Tibial nerve (tissue), 4 donors: ENCODE data around the gene AP2B1. TPM values are rescaled to one million over a fixed set of nuclear protein-coding genes. Genes with fewer than 3 reads are reported as not detected.

Source experiments
- DNase-seq, 2 donors: peaks; one replicate each; pipeline ENCODE4 v3.0.0-alpha.2; 2019; ENCODE audit warnings: low spot score in 2 of 2
- H3K27ac ChIP-seq, 4 donors: fragments of 200-600 bp; sonication (generic) in 3 of 4; one replicate each; pipeline ENCODE4 v1.5.1; 2017 to 2019; ENCODE audit warnings: mild to moderate bottlenecking in 1 of 4
- H3K27me3 ChIP-seq, 2 donors: fragments of 200-600 bp; sonication (generic) in 1 of 2; one replicate each; pipeline versions ENCODE4 v1.5.1 to v1.6.0; 2017 to 2019
- H3K36me3 ChIP-seq, 3 donors: fragments of 200-600 bp; sonication (generic); one replicate each; pipeline ENCODE4 v1.5.1; 2018 to 2019
- H3K4me1 ChIP-seq, 4 donors: fragments of 200-600 bp; sonication (generic) in 3 of 4; one replicate each; pipeline ENCODE4 v1.5.1; 2017 to 2019
- H3K4me3 ChIP-seq, 4 donors: fragments of 200-600 bp; sonication (generic) in 3 of 4; one replicate each; pipeline ENCODE4 v1.5.1; 2017 to 2019; ENCODE audit warnings: mild to moderate bottlenecking in 1 of 4, moderate library complexity in 1 of 4
- H3K9me3 ChIP-seq, 4 donors: fragments of 200-600 bp; sonication (generic) in 3 of 4; one replicate each; pipeline ENCODE4 v1.5.1; 2017 to 2019
- CTCF ChIP-seq, 5 experiments: fragments of 200-600 bp in 3 of 5; fragments of 450-650 bp in 2 of 5; sonication (generic) in 3 of 5; IDR thresholded peaks; one replicate each; pipeline ENCODE4 v1.5.1; 2016 to 2019; ENCODE audit warnings: antibody characterized with exemption in 5 of 5, mild to moderate bottlenecking in 3 of 5, moderate library complexity in 2 of 5
- EP300 ChIP-seq, 2 donors: sonication (generic); formaldehyde crosslinking; IDR thresholded peaks; one replicate each; pipeline ENCODE4 v1.6.1; 2017; ENCODE audit warnings: antibody characterized with exemption in 2 of 2, mild to moderate bottlenecking in 1 of 2
- POLR2A ChIP-seq, 2 donors: fragments of 450-650 bp; IDR thresholded peaks; one replicate each; pipeline ENCODE4 v1.6.1; 2017; ENCODE audit warnings: antibody characterized with exemption in 2 of 2, mild to moderate bottlenecking in 2 of 2, moderate library complexity in 2 of 2
- WGBS, 2 donors: methylation state at CpG; one replicate each; pipeline ENCODE4 v1.1.5; 2018; 5-methylcytosine and 5-hydroxymethylcytosine counted together
- total RNA-seq, 4 donors: library from RNA; depleted of rRNA; stranded (reverse); fragments of >200 nt; gene quantifications; one replicate each; pipeline ENCODE4 v1.1.0, GENCODE V29; 2016

The AP2B1 gene
- total RNA-seq, 4 donors from 2014 or later: 59.9 to 77.7 (median 62.0) TPM

- 60 to 70% methylated on average over 1 of the region's 1 CpG for whole genome bisulfite sequencing, 2 donors
- Histone ChIP-seq H3K27me3 (no peaks in the 10 kb centered on the region), H3K4me1 (peaks cover 0 to 24% (median 8%) of the 10 kb centered on the region in 4 donors), H3K27ac (no peak overlapping the region), H3K36me3 (peaks cover 0 to 6% (median 0%) of the 10 kb centered on the region in 3 donors), H3K4me3 (no peak overlapping the region), H3K9me3 (no peaks in the 10 kb centered on the region)
- no peak for TF ChIP-seq CTCF (IDR thresholded peaks at IDR 0.05)
- DNase-seq: no peak
Observed at GRCh38 chr17:35732806-35733136, 145.6 kb downstream of the AP2B1 start.

GRCh38 chr17:35733366-35733765 is 146.2 kb downstream of the AP2B1 start:
- no peaks in the 10 kb centered on the region for H3K27me3 ChIP-seq
- no peak overlapping the region for H3K27ac ChIP-seq
- TF ChIP-seq POLR2A (IDR thresholded peaks at IDR 0.05): no peak
- no peak for TF ChIP-seq EP300 (IDR thresholded peaks at IDR 0.05)
- TF ChIP-seq CTCF (IDR thresholded peaks at IDR 0.05): no peak
- H3K9me3 ChIP-seq: no peaks in the 10 kb centered on the region
- no peak for DNase-seq
- H3K4me1 ChIP-seq: peaks cover 0 to 23% (median 8%) of the 10 kb centered on the region in 4 donors
- peaks cover 0 to 1% (median 0%) of the 10 kb centered on the region in 3 donors for H3K36me3 ChIP-seq
- H3K4me3 ChIP-seq: no peak overlapping the region
- 83 to 87% methylated on average over 6 of the region's 6 CpGs for WGBS, 2 donors

- H3K4me1 ChIP-seq: peaks cover 0 to 23% (median 8%) of the 10 kb centered on the region in 4 donors
- TF ChIP-seq EP300 (IDR thresholded peaks at IDR 0.05) (no peak), POLR2A (IDR thresholded peaks at IDR 0.05) (no peak), CTCF (IDR thresholded peaks at IDR 0.05) (no peak)
- H3K27me3 ChIP-seq: no peaks in the 10 kb centered on the region
- WGBS, 2 donors: 72 to 86% methylated on average over 7 of the region's 7 CpGs
- no peaks in the 10 kb centered on the region for H3K9me3 ChIP-seq
- no peak overlapping the region for H3K27ac ChIP-seq
- H3K4me3 ChIP-seq: no peak overlapping the region
- no peaks in the 10 kb centered on the region for H3K36me3 ChIP-seq
- no peak for DNase-seq
Observed at GRCh38 chr17:35734396-35734795, 147.3 kb downstream of the AP2B1 start.

- Histone ChIP-seq H3K27ac (no peak overlapping the region), H3K4me3 (no peak overlapping the region), H3K36me3 (no peaks in the 10 kb centered on the region), H3K27me3 (peaks cover 0 to 4% of the 10 kb centered on the region in 2 donors), H3K4me1 (peaks cover 0 to 23% (median 8%) of the 10 kb centered on the region in 4 donors), H3K9me3 (no peaks in the 10 kb centered on the region)
- DNase-seq: no peak
- no peak for TF ChIP-seq POLR2A (IDR thresholded peaks at IDR 0.05)
- no peak for TF ChIP-seq CTCF (IDR thresholded peaks at IDR 0.05)
- TF ChIP-seq EP300 (IDR thresholded peaks at IDR 0.05): no peak
- WGBS, 2 donors: 87 to 91% methylated on average over 28 to 29 of the region's 29 CpGs
Observed at GRCh38 chr17:35735036-35735805, 148.1 kb downstream of the AP2B1 start.

- Histone ChIP-seq H3K4me1 (peaks cover 0 to 18% (median 4%) of the 10 kb centered on the region in 4 donors), H3K36me3 (no peaks in the 10 kb centered on the region), H3K4me3 (no peak overlapping the region), H3K9me3 (no peaks in the 10 kb centered on the region), H3K27ac (no peak overlapping the region), H3K27me3 (peaks cover 0 to 14% of the 10 kb centered on the region in 2 donors)
- TF ChIP-seq EP300 (IDR thresholded peaks at IDR 0.05): no peak
- TF ChIP-seq CTCF (IDR thresholded peaks at IDR 0.05): no peak
- 94 to 96% methylated on average over 5 of the region's 5 CpGs for WGBS, 2 donors
- no peak for DNase-seq
Observed at GRCh38 chr17:35736236-35736635, 149.1 kb downstream of the AP2B1 start.
